ENCODE data around the gene PMEL. TPM values are rescaled to one million over a fixed set of nuclear protein-coding genes. Genes with fewer than 3 reads are reported as not detected.
A peak's percentile ranks its signal among the peaks of the same experiment; 100 is the strongest.

The PMEL gene
- total RNA-seq, 4 donors from 2014 or later: 0.26 to 3.6 (median 2.9) TPM; not detected in 1

DNA sequence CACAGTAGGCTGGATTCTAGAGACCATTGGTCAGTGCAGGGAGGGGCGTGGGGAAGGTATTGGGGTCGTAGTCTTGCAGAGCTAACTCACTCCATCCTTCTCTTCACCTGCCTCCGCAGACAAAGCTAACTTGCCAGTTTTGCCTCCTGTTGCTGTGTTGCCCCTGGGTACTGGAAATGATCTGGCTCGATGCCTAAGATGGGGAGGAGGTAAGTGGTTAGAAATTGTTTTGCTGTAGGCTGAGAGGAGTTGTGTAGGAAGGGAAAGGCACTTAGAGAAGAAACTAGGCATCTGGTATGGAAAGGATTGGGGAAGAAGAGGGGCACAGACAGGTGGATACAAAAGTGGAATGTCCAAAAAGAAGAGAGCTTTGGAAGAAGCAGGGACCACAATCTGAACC lies 23.8 kb downstream of the PMEL start:
- DNase-seq: no peak
- intact Hi-C loops (cut with DNase I; ENCODE audit: low total_unique reads): loop anchor here (5.0 kb wide), 1 partner anchor 205 kb away; no protein-coding TSS in a partner anchor
- TF ChIP-seq, protein P1, sequence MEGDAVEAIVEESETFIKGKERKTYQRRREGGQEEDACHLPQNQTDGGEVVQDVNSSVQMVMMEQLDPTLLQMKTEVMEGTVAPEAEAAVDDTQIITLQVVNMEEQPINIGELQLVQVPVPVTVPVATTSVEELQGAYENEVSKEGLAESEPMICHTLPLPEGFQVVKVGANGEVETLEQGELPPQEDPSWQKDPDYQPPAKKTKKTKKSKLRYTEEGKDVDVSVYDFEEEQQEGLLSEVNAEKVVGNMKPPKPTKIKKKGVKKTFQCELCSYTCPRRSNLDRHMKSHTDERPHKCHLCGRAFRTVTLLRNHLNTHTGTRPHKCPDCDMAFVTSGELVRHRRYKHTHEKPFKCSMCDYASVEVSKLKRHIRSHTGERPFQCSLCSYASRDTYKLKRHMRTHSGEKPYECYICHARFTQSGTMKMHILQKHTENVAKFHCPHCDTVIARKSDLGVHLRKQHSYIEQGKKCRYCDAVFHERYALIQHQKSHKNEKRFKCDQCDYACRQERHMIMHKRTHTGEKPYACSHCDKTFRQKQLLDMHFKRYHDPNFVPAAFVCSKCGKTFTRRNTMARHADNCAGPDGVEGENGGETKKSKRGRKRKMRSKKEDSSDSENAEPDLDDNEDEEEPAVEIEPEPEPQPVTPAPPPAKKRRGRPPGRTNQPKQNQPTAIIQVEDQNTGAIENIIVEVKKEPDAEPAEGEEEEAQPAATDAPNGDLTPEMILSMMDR (IDR thresholded peaks at IDR 0.05): no peak
- no peak for TF ChIP-seq POLR2A (IDR thresholded peaks at IDR 0.05)
- Histone ChIP-seq H3K27me3 (no peaks in the 10 kb centered on the region), H3K4me3 (no peak overlapping the region), H3K36me3 (no peaks in the 10 kb centered on the region), H3K27ac (no peak overlapping the region), H3K4me1 (no peaks in the 10 kb centered on the region), H3K9me3 (no peaks in the 10 kb centered on the region)

DNA sequence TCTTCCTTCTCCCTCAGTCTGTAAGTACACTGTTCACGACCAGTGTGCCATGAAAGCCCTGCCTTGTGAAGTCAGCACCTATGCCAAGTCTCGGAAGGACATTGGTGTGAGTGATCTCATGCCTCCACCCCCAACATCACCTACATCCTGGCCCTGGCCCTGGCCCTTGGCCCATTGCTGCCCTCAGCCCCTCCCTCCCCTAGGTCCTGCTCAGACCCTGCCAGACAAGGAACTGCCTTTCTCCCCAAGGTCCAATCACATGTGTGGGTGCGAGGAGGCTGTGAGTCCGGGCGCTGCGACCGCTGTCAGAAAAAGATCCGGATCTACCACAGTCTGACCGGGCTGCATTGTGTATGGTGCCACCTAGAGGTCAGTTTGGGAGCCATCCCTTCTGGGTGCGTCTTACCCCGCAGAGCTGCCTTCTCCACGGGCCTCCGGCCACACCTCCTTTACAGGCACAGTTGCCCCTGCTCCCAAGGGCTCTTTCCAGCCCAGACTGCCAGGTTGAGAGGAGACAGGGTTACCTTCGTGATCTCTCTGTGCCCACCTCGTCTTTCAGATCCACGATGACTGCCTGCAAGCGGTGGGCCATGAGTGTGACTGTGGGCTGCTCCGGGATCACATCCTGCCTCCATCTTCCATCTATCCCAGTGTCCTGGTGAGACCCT lies 25.6 kb downstream of the PMEL start:
- intact Hi-C loops (cut with DNase I; ENCODE audit: low total_unique reads): loop anchor here (5.0 kb wide), 1 partner anchor 203 kb away; no protein-coding TSS in a partner anchor
- H3K36me3 ChIP-seq: no peaks in the 10 kb centered on the region

GRCh38 chr12:55938826-55939501 lies 26.9 kb downstream of the PMEL start:
- H3K27ac ChIP-seq: no peak overlapping the region
- intact Hi-C loops (cut with DNase I; ENCODE audit: low total_unique reads): no loop called here
- H3K27me3 ChIP-seq: no peaks in the 10 kb centered on the region
- no peaks in the 10 kb centered on the region for H3K36me3 ChIP-seq
- no peaks in the 10 kb centered on the region for H3K9me3 ChIP-seq
- DNase-seq: no peak
- no peak for TF ChIP-seq POLR2A (IDR thresholded peaks at IDR 0.05)
- TF ChIP-seq, protein P1 (IDR thresholded peaks at IDR 0.05): no peak
- no peaks in the 10 kb centered on the region for H3K4me1 ChIP-seq
- H3K4me3 ChIP-seq: no peak overlapping the region

More for the DNA sequence above, 25.6 kb downstream of the PMEL start:
- Histone ChIP-seq H3K4me3 (no peak overlapping the region), H3K27me3 (no peaks in the 10 kb centered on the region), H3K4me1 (no peaks in the 10 kb centered on the region), H3K9me3 (no peaks in the 10 kb centered on the region), H3K27ac (peak overlapping the region in 1 of 2 donors; percentile 22)
- TF ChIP-seq POLR2A (IDR thresholded peaks at IDR 0.05): no peak
- TF ChIP-seq, protein P1 (IDR thresholded peaks at IDR 0.05): peak; percentile 85 to 90 (median 88)
- DNase-seq: peak; percentile 84 to 87

DNA sequence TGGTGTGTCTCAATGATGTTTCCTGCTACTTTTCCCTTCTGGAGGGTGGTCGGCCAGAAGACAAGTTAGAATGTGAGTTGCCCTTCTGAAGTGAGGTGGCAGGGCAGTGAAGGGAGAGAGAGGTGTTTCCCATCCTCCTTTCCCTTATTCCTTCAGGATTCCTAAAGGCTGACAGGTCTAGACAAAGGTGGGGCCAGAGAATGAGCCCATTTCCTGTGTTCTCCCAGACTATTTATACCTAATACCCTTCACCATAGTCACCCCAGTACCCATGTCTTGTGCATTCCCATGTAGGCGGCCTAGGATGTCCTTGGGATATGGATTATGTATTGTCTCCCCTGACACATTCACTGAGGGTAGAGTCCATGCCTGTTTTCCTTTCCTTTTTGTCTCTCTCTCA lies 27.9 kb downstream of the PMEL start:
- TF ChIP-seq POLR2A (IDR thresholded peaks at IDR 0.05): no peak
- TF ChIP-seq, protein P1 (IDR thresholded peaks at IDR 0.05): no peak
- intact Hi-C loops (cut with DNase I; ENCODE audit: low total_unique reads): no loop called here
- H3K27ac ChIP-seq: no peak overlapping the region
- no peak for DNase-seq
- H3K9me3 ChIP-seq: no peaks in the 10 kb centered on the region
- H3K27me3 ChIP-seq: no peaks in the 10 kb centered on the region
- H3K4me1 ChIP-seq: peaks cover 0 to under 1% of the 10 kb centered on the region in 2 donors
- H3K4me3 ChIP-seq: no peak overlapping the region
- no peaks in the 10 kb centered on the region for H3K36me3 ChIP-seq

GRCh38 chr12:55935738-55936151 lies 30.1 kb downstream of the PMEL start:
- Histone ChIP-seq H3K27me3 (no peaks in the 10 kb centered on the region), H3K4me3 (peak overlapping the region in 1 of 2 donors; percentile 21), H3K4me1 (peaks cover 4% of the 10 kb centered on the region in 2 donors), H3K36me3 (no peaks in the 10 kb centered on the region), H3K27ac (peak overlapping the region; percentile 2 to 49), H3K9me3 (no peaks in the 10 kb centered on the region)
- DNase-seq: peak in 1 of 2 donors; percentile 52
- no peak for TF ChIP-seq POLR2A (IDR thresholded peaks at IDR 0.05)
- TF ChIP-seq, protein P1 (IDR thresholded peaks at IDR 0.05): no peak
- intact Hi-C loops (cut with DNase I; ENCODE audit: low total_unique reads): no loop called here
